HUES64 (cell line): ENCODE measurements around the gene CLIC3.

Experiments
- H3K27ac ChIP-seq: 2 replicates; pipeline ENCODE4 v1.7.0; 2013; ENCODE audit warnings: low read depth, low read length, inconsistent platforms
- H3K27me3 ChIP-seq: 2 replicates; pipeline ENCODE4 v1.6.1; 2013; ENCODE audit warnings: mild to moderate bottlenecking, low read length; ENCODE audit not compliant: insufficient read depth
- H3K36me3 ChIP-seq: 2 replicates; pipeline ENCODE4 v1.6.1; 2013; ENCODE audit warnings: mild to moderate bottlenecking, low read length; ENCODE audit not compliant: insufficient read depth
- H3K4me1 ChIP-seq: 2 replicates; pipeline ENCODE4 v1.6.1; 2013; ENCODE audit warnings: mild to moderate bottlenecking, low read length, moderate library complexity; ENCODE audit not compliant: insufficient read depth
- H3K4me3 ChIP-seq: 2 replicates; pipeline ENCODE4 v1.5.1; 2013; ENCODE audit warnings: mild to moderate bottlenecking, low read length, moderate library complexity
- H3K9ac ChIP-seq: 2 replicates; pipeline ENCODE4 v1.6.1; 2013; ENCODE audit warnings: mild to moderate bottlenecking, low read depth, low read length
- H3K9me3 ChIP-seq: 2 replicates; pipeline ENCODE4 v1.6.1; 2013; ENCODE audit warnings: low read depth, low read length; ENCODE audit not compliant: insufficient read depth
- WGBS: fragments of 150-250, 120-280 bp; methylation state at CpG from one replicate; pipeline ENCODE4 v1.1.7; 2013; ENCODE audit warnings: missing lambda C conversion rate; 5-methylcytosine and 5-hydroxymethylcytosine counted together

The CLIC3 gene

GRCh38 chr9:136977223-136977622 lies 19.1 kb downstream of the CLIC3 start, which contains the start of gene PTGDS:
Gene PTGDS, plus strand, starts transcription at chr9:136977504. Its CDS starts 75 bp downstream, at chr9:136977579.
- Histone ChIP-seq H3K4me1 (no peaks in the 10 kb centered on the region), H3K9me3 (no peaks in the 10 kb centered on the region), H3K9ac (peak within 1 kb of the TSS; percentile 51; the same call in 1 of the 2 replicates), H3K36me3 (no peaks in the 10 kb centered on the region), H3K4me3 (peak within 1 kb of the TSS; percentile 67), H3K27ac (no peak within 1 kb of the TSS), H3K27me3 (peaks cover 13% of the 10 kb centered on the region)
- WGBS, result 79% methylated on average over 10 of the region's 10 CpGs

- H3K4me1 ChIP-seq, result no peaks in the 10 kb centered on the region
- no peak overlapping the region for H3K27ac ChIP-seq
- no peaks in the 10 kb centered on the region for H3K36me3 ChIP-seq
- peaks cover 13% of the 10 kb centered on the region for H3K27me3 ChIP-seq
- no peaks in the 10 kb centered on the region for H3K9me3 ChIP-seq
- no peak overlapping the region for H3K4me3 ChIP-seq
- H3K9ac ChIP-seq, result no peak overlapping the region
- 79% methylated on average over 14 of the region's 14 CpGs for WGBS
Observed at GRCh38 chr9:136975644-136976043, 20.7 kb downstream of the CLIC3 start.

GRCh38 chr9:136974817-136975535 lies 21.4 kb downstream of the CLIC3 start:
- Histone ChIP-seq H3K9me3 (no peaks in the 10 kb centered on the region), H3K9ac (no peak overlapping the region), H3K27me3 (peaks cover 13% of the 10 kb centered on the region), H3K27ac (no peak overlapping the region), H3K4me1 (no peaks in the 10 kb centered on the region), H3K36me3 (no peaks in the 10 kb centered on the region), H3K4me3 (no peak overlapping the region)
- WGBS, result 88% methylated on average over 15 of the region's 15 CpGs

- Histone ChIP-seq H3K9me3 (no peaks in the 10 kb centered on the region), H3K4me3 (no peak overlapping the region), H3K9ac (no peak overlapping the region), H3K27me3 (peaks cover 13% of the 10 kb centered on the region), H3K4me1 (no peaks in the 10 kb centered on the region), H3K36me3 (no peaks in the 10 kb centered on the region), H3K27ac (no peak overlapping the region)
- 91% methylated on average over 29 of the region's 29 CpGs for WGBS
Observed at GRCh38 chr9:136973618-136974617, 22.4 kb downstream of the CLIC3 start.

- Histone ChIP-seq H3K4me3 (no peak overlapping the region), H3K27ac (no peak overlapping the region), H3K9me3 (no peaks in the 10 kb centered on the region), H3K27me3 (peaks cover 10% of the 10 kb centered on the region), H3K9ac (no peak overlapping the region), H3K36me3 (no peaks in the 10 kb centered on the region), H3K4me1 (no peaks in the 10 kb centered on the region)
- 81% methylated on average over 13 of the region's 13 CpGs for WGBS
Observed at GRCh38 chr9:136972743-136973142, 23.6 kb downstream of the CLIC3 start.

GRCh38 chr9:136972335-136972734 lies 24.0 kb downstream of the CLIC3 start:
- H3K4me3 ChIP-seq, result no peak overlapping the region
- no peaks in the 10 kb centered on the region for H3K9me3 ChIP-seq
- no peak overlapping the region for H3K9ac ChIP-seq
- H3K27me3 ChIP-seq, result peaks cover 6% of the 10 kb centered on the region
- no peak overlapping the region for H3K27ac ChIP-seq
- no peaks in the 10 kb centered on the region for H3K36me3 ChIP-seq
- no peaks in the 10 kb centered on the region for H3K4me1 ChIP-seq
- WGBS, result 91% methylated on average over 11 of the region's 11 CpGs

- Histone ChIP-seq H3K27ac (no peak overlapping the region), H3K4me3 (no peak overlapping the region), H3K4me1 (no peaks in the 10 kb centered on the region), H3K9me3 (no peaks in the 10 kb centered on the region), H3K27me3 (no peaks in the 10 kb centered on the region), H3K9ac (no peak overlapping the region), H3K36me3 (no peaks in the 10 kb centered on the region)
- 92% methylated on average over 14 of the region's 14 CpGs for WGBS
Observed at GRCh38 chr9:136971746-136972145, 24.6 kb downstream of the CLIC3 start.

GRCh38 chr9:136970361-136970760 lies 26.0 kb downstream of the CLIC3 start:
- Histone ChIP-seq H3K9ac (no peak overlapping the region), H3K4me1 (0 out of 2 replicates have a peak, but pooled peaks cover 5% of the 10 kb centered on the region), H3K27ac (no peak overlapping the region), H3K27me3 (no peaks in the 10 kb centered on the region), H3K36me3 (no peaks in the 10 kb centered on the region), H3K4me3 (no peak overlapping the region), H3K9me3 (no peaks in the 10 kb centered on the region)
- 90% methylated on average over 11 of the region's 11 CpGs for WGBS

GRCh38 chr9:136969774-136970173 lies 26.6 kb downstream of the CLIC3 start:
- H3K9ac ChIP-seq, result no peak overlapping the region
- H3K9me3 ChIP-seq, result no peaks in the 10 kb centered on the region
- 0 out of 2 replicates have a peak, but pooled peaks cover 5% of the 10 kb centered on the region for H3K4me1 ChIP-seq
- WGBS, result 79% methylated on average over 4 of the region's 5 CpGs
- H3K27me3 ChIP-seq, result no peaks in the 10 kb centered on the region
- H3K4me3 ChIP-seq, result no peak overlapping the region
- H3K27ac ChIP-seq, result no peak overlapping the region
- H3K36me3 ChIP-seq, result no peaks in the 10 kb centered on the region

- no peak overlapping the region for H3K27ac ChIP-seq
- no peak overlapping the region for H3K9ac ChIP-seq
- no peaks in the 10 kb centered on the region for H3K9me3 ChIP-seq
- no peaks in the 10 kb centered on the region for H3K27me3 ChIP-seq
- no peaks in the 10 kb centered on the region for H3K36me3 ChIP-seq
- WGBS, result 87% methylated on average over 17 of the region's 17 CpGs
- no peak overlapping the region for H3K4me3 ChIP-seq
- 0 out of 2 replicates have a peak, but pooled peaks cover 5% of the 10 kb centered on the region for H3K4me1 ChIP-seq
Observed at GRCh38 chr9:136969150-136969549, 27.2 kb downstream of the CLIC3 start.
